K562 (cell line): ENCODE data around the gene GPX5. TPM values are rescaled to one million over a fixed set of nuclear protein-coding genes. Genes with fewer than 3 reads are reported as not detected.
"Not testable (repeated sequence)": the region's sequence is repeated elsewhere in the genome, so short reads cannot be mapped to it uniquely, and the experiment has no call there.

Experiments
- ATAC-seq: fragments of 200-7000 bp; cut with Tn5 transposase; 3 replicates; pipeline ENCODE4 v1.9.1; 2020; ENCODE audit warnings: moderate library complexity
- BruUV-seq: library from RNA; stranded (reverse); fragments of 400-500 nt; replicated peaks from 2 replicates; lab custom pipeline; 2021; lab: Mats Ljungman, UMichigan
- CTCF ChIA-PET: fragments of 300-600 bp; formaldehyde crosslinking; extraction: SDS; loops from one replicate; lab custom pipeline; 2021; ENCODE audit warnings: low intra/inter-chr PET ratio; lab: Yijun Ruan, JAX
- POLR2A ChIA-PET: fragments of 300-600, 350-650 bp; sonication (Branson Sonifier 250); formaldehyde crosslinking; extraction: SDS; loops from one replicate; lab custom pipeline; 2021; ENCODE audit warnings: antibody characterized with exemption, inconsistent platforms; lab: Yijun Ruan, JAX
- DNase-seq, 4 experiments: peaks; one replicate each; pipeline versions ENCODE4 v3.0.0 to v3.0.0-alpha.2; 2011 to 2018; ENCODE audit warnings: low spot score in 3 of 4, mixed read lengths in 3 of 4; ENCODE audit errors: extremely low read depth in 1 of 4
- FAIRE-seq: peaks from 2 replicates; lab custom pipeline; 2011; peaks lifted over from hg19 to GRCh38; lab: Jason Lieb, UNC
- H2AFZ ChIP-seq: 2 replicates; pipeline ENCODE4 v1.6.0; 2011; ENCODE audit warnings: low read depth, low read length, control low read depth, inconsistent platforms
- H3K27ac ChIP-seq: fragments of 200-600 bp; 3 replicates; pipeline ENCODE4 v1.8.0; 2011; ENCODE audit warnings: low read depth, mild to moderate bottlenecking, control low read depth, inconsistent platforms, low read length, moderate library complexity, mixed read lengths; ENCODE audit errors: extremely low read depth
- H3K27me3 ChIP-seq, 2 experiments: fragments of 300-600 bp in 1 of 2; 2 replicates in 1 of 2; 3 replicates in 1 of 2; pipeline versions ENCODE4 v1.6.0 to v1.8.0; 2011; ENCODE audit warnings: inconsistent platforms in 2 of 2, low read length in 2 of 2, mild to moderate bottlenecking in 1 of 2, mixed read lengths in 1 of 2, moderate library complexity in 1 of 2; ENCODE audit not compliant: control insufficient read depth in 2 of 2, insufficient read depth in 2 of 2
- H3K36me3 ChIP-seq: fragments of 300-600 bp; 3 replicates; pipeline ENCODE4 v1.8.0; 2011; ENCODE audit warnings: mild to moderate bottlenecking, low read length, inconsistent platforms; ENCODE audit not compliant: control insufficient read depth, insufficient read depth
- H3K4me1 ChIP-seq, 2 experiments: fragments of 200-600 bp in 1 of 2; replicated peaks in 1 of 2; 2 replicates in 1 of 2; 3 replicates in 1 of 2; pipeline versions ENCODE4 v1.5.1 to v1.8.0; 2011; ENCODE audit warnings: inconsistent platforms in 2 of 2, low read length in 2 of 2, mild to moderate bottlenecking in 1 of 2, mixed read lengths in 1 of 2, moderate library complexity in 1 of 2; ENCODE audit not compliant: control insufficient read depth in 2 of 2, insufficient read depth in 2 of 2
- H3K4me2 ChIP-seq: 2 replicates; pipeline ENCODE4 v1.6.1; 2011; ENCODE audit warnings: low read length, control low read depth, inconsistent platforms, mixed read lengths; ENCODE audit not compliant: insufficient read depth
- H3K4me3 ChIP-seq: fragments of 200-600 bp; sonication (generic), shearing (Covaris generic); 2 replicates; pipeline ENCODE4 v1.5.1; 2016; ENCODE audit warnings: control low read depth, inconsistent platforms
- H3K79me2 ChIP-seq: fragments of 200-600 bp; 3 replicates; pipeline ENCODE4 v1.8.0; 2011; ENCODE audit warnings: low read length, inconsistent platforms; ENCODE audit not compliant: control insufficient read depth, insufficient read depth
- H3K9ac ChIP-seq, 2 experiments: 2 replicates each; pipeline versions ENCODE4 v1.6.0 to v1.6.1; 2011; ENCODE audit warnings: low read depth in 2 of 2, low read length in 2 of 2, control low read depth in 1 of 2, inconsistent platforms in 1 of 2, mild to moderate bottlenecking in 1 of 2, mixed read lengths in 1 of 2; ENCODE audit not compliant: insufficient read depth in 1 of 2
- H3K9me1 ChIP-seq: one replicate; pipeline ENCODE4 v1.6.0; 2011; ENCODE audit warnings: inconsistent platforms, mild to moderate bottlenecking, low read length, moderate library complexity; ENCODE audit not compliant: control insufficient read depth, insufficient read depth
- H3K9me3 ChIP-seq: replicated peaks from 2 replicates; pipeline ENCODE4 v1.5.1; 2011; ENCODE audit warnings: low read depth, low read length, inconsistent platforms; ENCODE audit not compliant: control insufficient read depth, insufficient read depth
- H4K20me1 ChIP-seq: replicated peaks from 2 replicates; pipeline ENCODE4 v1.6.1; 2011; ENCODE audit warnings: low read length, inconsistent platforms, mixed read lengths; ENCODE audit not compliant: control insufficient read depth, insufficient read depth
- GATA2 ChIP-seq: sonication (generic); formaldehyde crosslinking; IDR thresholded peaks from 2 replicates; pipeline ENCODE4 v1.4.0; 2020; ENCODE audit warnings: mild to moderate bottlenecking, missing genetic modification reagents
- HNRNPK ChIP-seq: fragments of 200-400 bp; formaldehyde crosslinking; IDR thresholded peaks from one replicate; pipeline ENCODE4 v1.6.1; 2018; ENCODE audit warnings: mild to moderate bottlenecking, low read depth, low read length; ENCODE audit not compliant: poor library complexity, severe bottlenecking
- RFX1 ChIP-seq: fragments of 450-650 bp; IDR thresholded peaks from 2 replicates; pipeline ENCODE4 v1.6.1; 2016; ENCODE audit warnings: mild to moderate bottlenecking, moderate library complexity
- ZNF507 ChIP-seq: conservative IDR thresholded peaks from 2 replicates; pipeline ENCODE4 v1.6.1; 2017; ENCODE audit warnings: missing genetic modification characterization, missing compliant biosample characterization
- WGBS: fragments of 100-300 bp; shearing (Covaris generic); methylation state at CpG from one replicate; pipeline ENCODE4 v1.1.6; 2016; ENCODE audit warnings: low coverage, mixed read lengths; ENCODE audit not compliant: insufficient coverage; ENCODE audit errors: missing lambda C conversion rate; 5-methylcytosine and 5-hydroxymethylcytosine counted together
- in situ Hi-C: fragments of 300-500 bp; cut with MboI; formaldehyde crosslinking; loops from 4 replicates; pipeline ENCODE4 v1.15.0; 2018; ENCODE audit warnings: inconsistent platforms, mixed read lengths
- intact Hi-C: fragments of 100-400 bp; cut with micrococcal nuclease; formaldehyde crosslinking; loops from 2 replicates; pipeline ENCODE4 v1.14.2; 2022
- polyA plus RNA-seq, 8 experiments: library from polyadenylated mRNA; depleted of rRNA in 4 of 8; stranded (reverse) in 5 of 8; unstranded in 3 of 8; fragments of >200 nt; fragmentation: Nextera tagmentation in 2 of 8; fragmentation: Illumina TruSeq in 1 of 8; extraction: Ambion mirVana in 2 of 8; extraction: Trizol in 1 of 8; gene quantifications; 2 replicates each; pipeline versions ENCODE4 v1.2.1 to v1.2.3, GENCODE V29; 2011 to 2014; ENCODE audit warnings: inconsistent platforms in 1 of 8, missing spikeins in 1 of 8
- total RNA-seq, 7 experiments: library from RNA; depleted of rRNA in 6 of 7; stranded (reverse); fragments of >200 nt in 6 of 7; fragmentation: Illumina TruSeq in 2 of 7; extraction: Trizol in 2 of 7; gene quantifications; 2 replicates each; pipeline versions ENCODE4 v1.2.1 to v1.2.3, GENCODE V29; 2011 to 2021; ENCODE audit warnings: low replicate concordance in 1 of 7
- TF ChIP-seq, protein P1 (sequence below): sonication (generic); IDR thresholded peaks from 2 replicates; pipeline ENCODE4 v1.6.1; 2016

Gene GPX5
- total and polyA plus RNA-seq, 9 of the 15 experiments (the other 6 are each of a cell fraction or from before 2014, with no cell fraction given) = 0.07 to 0.18 (median 0.15) TPM; not detected in 6

- Histone ChIP-seq H3K4me1 (peaks cover 0 to 9% of the 10 kb centered on the region in 2 experiments; a peak in 3 of 5 replicates), H4K20me1 (no peaks in the 10 kb centered on the region), H3K27me3 (no peaks in the 10 kb centered on the region), H3K79me2 (0 out of 3 replicates have a peak, but pooled peaks cover 2% of the 10 kb centered on the region), H3K9me1 (no peaks in the 10 kb centered on the region), H3K9me3 (no peaks in the 10 kb centered on the region), H2AFZ (0 out of 2 replicates have a peak overlapping the region, but pooled peaks have one; percentile 17), H3K27ac (no peak overlapping the region), H3K4me2 (no peak overlapping the region), H3K4me3 (no peak overlapping the region), H3K36me3 (no peaks in the 10 kb centered on the region), H3K9ac (no peak overlapping the region)
- DNase-seq (no peak), ATAC-seq (no peak; the same call in 2 of the 3 replicates), FAIRE-seq (no peak)
- BruUV-seq = no TSS peak
- TF ChIP-seq ZNF507 (tag) (no peak), RFX1 (peak; percentile 59; the same call in 1 of the 2 replicates), GATA2 (CRISPR knock-in tag) (0 out of 2 replicates have a peak, but pooled peaks have one; percentile 17)
- ChIA-PET POLR2A (interaction anchor here (0.6 to 1.9 kb wide), 4 partner anchors 9 to 23 kb away, joined by 3 to 11 read pairs (median 4); no protein-coding TSS in a partner anchor), CTCF (interaction anchor here (0.6 kb wide), 1 partner anchor 122 kb away, joined by 3 read pairs; no protein-coding TSS in a partner anchor)
- intact Hi-C loops = loop anchor here (2.0 to 10.0 kb wide), 2 partner anchors 45 to 317 kb away; no protein-coding TSS in a partner anchor
- 12% methylated on average over 3 of the region's 3 CpGs for WGBS
- in situ Hi-C loops = no loop called here
Observed at GRCh38 chr6:28497893-28498292, 27.8 kb upstream of the GPX5 start.

- TF ChIP-seq HNRNPK = peak; percentile 53
- TF ChIP-seq, protein P1, sequence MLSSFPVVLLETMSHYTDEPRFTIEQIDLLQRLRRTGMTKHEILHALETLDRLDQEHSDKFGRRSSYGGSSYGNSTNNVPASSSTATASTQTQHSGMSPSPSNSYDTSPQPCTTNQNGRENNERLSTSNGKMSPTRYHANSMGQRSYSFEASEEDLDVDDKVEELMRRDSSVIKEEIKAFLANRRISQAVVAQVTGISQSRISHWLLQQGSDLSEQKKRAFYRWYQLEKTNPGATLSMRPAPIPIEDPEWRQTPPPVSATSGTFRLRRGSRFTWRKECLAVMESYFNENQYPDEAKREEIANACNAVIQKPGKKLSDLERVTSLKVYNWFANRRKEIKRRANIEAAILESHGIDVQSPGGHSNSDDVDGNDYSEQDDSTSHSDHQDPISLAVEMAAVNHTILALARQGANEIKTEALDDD = no peak
- H3K36me3 ChIP-seq = no peaks in the 10 kb centered on the region
- ChIA-PET CTCF (no interaction called here), POLR2A (no interaction called here)
- BruUV-seq = no TSS peak
- intact Hi-C loops (no loop called here), in situ Hi-C loops (no loop called here)
- DNase-seq (no peak), ATAC-seq (no peak), FAIRE-seq (no peak)
- 19% methylated on average over 1 of the region's 6 CpGs for WGBS
- H3K4me2 ChIP-seq = no peak overlapping the region
- peaks cover 8 to 21% of the 10 kb centered on the region in 2 experiments for H3K4me1 ChIP-seq
- no peak overlapping the region for H2AFZ ChIP-seq
- no peaks in the 10 kb centered on the region for H3K27me3 ChIP-seq
- no peak overlapping the region for H3K9ac ChIP-seq
- no peak overlapping the region for H3K4me3 ChIP-seq
- no peaks in the 10 kb centered on the region for H4K20me1 ChIP-seq
- no peaks in the 10 kb centered on the region for H3K9me1 ChIP-seq
- no peak overlapping the region for H3K27ac ChIP-seq
- H3K9me3 ChIP-seq = no peaks in the 10 kb centered on the region
- H3K79me2 ChIP-seq = no peaks in the 10 kb centered on the region
Observed at GRCh38 chr6:28501259-28501658, 24.4 kb upstream of the GPX5 start.

DNA sequence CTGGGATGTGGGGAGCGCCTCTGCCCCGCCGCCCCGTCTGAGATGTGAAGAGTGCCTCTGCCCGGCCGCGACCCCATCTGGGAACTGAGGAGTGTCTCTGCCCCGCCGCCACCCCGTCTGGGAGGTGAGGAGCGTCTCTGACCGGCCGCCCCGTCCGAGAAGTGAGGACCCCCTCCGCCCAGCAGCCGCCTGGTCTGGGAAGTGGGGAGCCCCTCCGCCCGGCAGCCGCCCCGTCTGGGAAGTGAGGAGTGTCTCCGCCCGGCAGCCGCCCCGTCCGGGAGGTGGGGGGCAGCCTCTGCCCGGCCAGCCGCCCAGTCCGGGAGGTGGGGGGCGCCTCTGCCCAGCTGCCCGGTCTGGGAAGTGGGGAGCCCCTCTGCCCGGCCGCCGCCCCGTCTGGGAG is 23.5 kb upstream of the GPX5 start:
- H4K20me1 ChIP-seq, H3K9ac ChIP-seq, H3K36me3 ChIP-seq, H3K9me1 ChIP-seq, DNase-seq, H3K4me2 ChIP-seq, H3K27me3 ChIP-seq, in situ Hi-C loops, H3K27ac ChIP-seq, CTCF ChIA-PET, POLR2A ChIA-PET, FAIRE-seq, H3K4me3 ChIP-seq, intact Hi-C loops, H3K9me3 ChIP-seq, BruUV-seq, H2AFZ ChIP-seq, H3K79me2 ChIP-seq, ATAC-seq: not testable (repeated sequence)
- WGBS = 85% methylated on average over 12 of the region's 35 CpGs
- peaks cover 8 to 29% of the 10 kb centered on the region in 2 experiments for H3K4me1 ChIP-seq
